Measurements from ENCODE around the gene LIFR.

DNA sequence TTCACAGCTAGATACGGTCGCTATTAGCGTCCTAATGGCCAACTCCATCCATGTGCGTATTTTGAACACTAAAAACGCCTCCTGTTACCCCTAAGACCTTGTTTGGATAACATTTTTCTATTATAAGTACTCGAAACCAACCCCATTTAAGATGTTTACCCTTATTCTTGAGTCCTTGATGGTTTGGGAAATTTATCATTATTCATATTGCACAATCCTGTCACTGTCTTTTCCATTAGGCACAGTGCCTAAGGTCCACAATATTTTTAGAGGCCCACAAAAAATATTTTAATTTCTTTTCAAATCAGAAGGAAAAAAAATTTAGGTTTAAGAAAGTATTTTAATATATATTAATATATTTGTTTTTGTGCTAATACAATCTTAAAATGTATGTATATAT is 1.3 kb upstream of the LIFR start:
- TF ChIP-seq, protein P1, sequence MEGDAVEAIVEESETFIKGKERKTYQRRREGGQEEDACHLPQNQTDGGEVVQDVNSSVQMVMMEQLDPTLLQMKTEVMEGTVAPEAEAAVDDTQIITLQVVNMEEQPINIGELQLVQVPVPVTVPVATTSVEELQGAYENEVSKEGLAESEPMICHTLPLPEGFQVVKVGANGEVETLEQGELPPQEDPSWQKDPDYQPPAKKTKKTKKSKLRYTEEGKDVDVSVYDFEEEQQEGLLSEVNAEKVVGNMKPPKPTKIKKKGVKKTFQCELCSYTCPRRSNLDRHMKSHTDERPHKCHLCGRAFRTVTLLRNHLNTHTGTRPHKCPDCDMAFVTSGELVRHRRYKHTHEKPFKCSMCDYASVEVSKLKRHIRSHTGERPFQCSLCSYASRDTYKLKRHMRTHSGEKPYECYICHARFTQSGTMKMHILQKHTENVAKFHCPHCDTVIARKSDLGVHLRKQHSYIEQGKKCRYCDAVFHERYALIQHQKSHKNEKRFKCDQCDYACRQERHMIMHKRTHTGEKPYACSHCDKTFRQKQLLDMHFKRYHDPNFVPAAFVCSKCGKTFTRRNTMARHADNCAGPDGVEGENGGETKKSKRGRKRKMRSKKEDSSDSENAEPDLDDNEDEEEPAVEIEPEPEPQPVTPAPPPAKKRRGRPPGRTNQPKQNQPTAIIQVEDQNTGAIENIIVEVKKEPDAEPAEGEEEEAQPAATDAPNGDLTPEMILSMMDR (IDR thresholded peaks at IDR 0.05), result no peak
- TF ChIP-seq POLR2AphosphoS5 (IDR thresholded peaks at IDR 0.05) (no peak), POLR2A (IDR thresholded peaks at IDR 0.05) (no peak), EP300 (IDR thresholded peaks at IDR 0.05) (no peak)
